Vagina (tissue), 2 donors: ENCODE data around the gene MAN1C1. TPM values are rescaled to one million over a fixed set of nuclear protein-coding genes. Genes with fewer than 3 reads are reported as not detected.

Experiments
- DNase-seq, 2 donors: peaks; one replicate each; pipeline ENCODE4 v3.0.0-alpha.2; 2017; ENCODE audit errors: extremely low spot score in 2 of 2
- H3K27ac ChIP-seq: fragments of 200-600 bp; sonication (generic); one replicate; pipeline ENCODE4 v1.5.1; 2019
- H3K27me3 ChIP-seq: fragments of 200-600 bp; sonication (generic); one replicate; pipeline ENCODE4 v1.5.1; 2019
- H3K36me3 ChIP-seq, 2 donors: fragments of 200-600 bp; sonication (generic); one replicate each; pipeline ENCODE4 v1.5.1; 2017 to 2019
- H3K4me1 ChIP-seq: fragments of 200-600 bp; sonication (generic); one replicate; pipeline ENCODE4 v1.5.1; 2019
- H3K4me3 ChIP-seq, 2 donors: fragments of 200-600 bp; sonication (generic); 1 replicate in 1 of 2; 2 replicates in 1 of 2; pipeline ENCODE4 v1.5.1; 2016 to 2019
- H3K9me3 ChIP-seq: fragments of 200-600 bp; sonication (generic); one replicate; pipeline ENCODE4 v1.5.1; 2019
- CTCF ChIP-seq, 3 experiments: fragments of 450-650 bp in 2 of 3; fragments of 200-600 bp in 1 of 3; sonication (generic) in 1 of 3; IDR thresholded peaks; one replicate each; pipeline ENCODE4 v1.5.1; 2017 to 2019; ENCODE audit warnings: antibody characterized with exemption in 3 of 3, mild to moderate bottlenecking in 2 of 3, moderate library complexity in 2 of 3
- POLR2A ChIP-seq, 2 donors: fragments of 450-650 bp; IDR thresholded peaks; one replicate each; pipeline ENCODE4 v1.6.1; 2017; ENCODE audit warnings: antibody characterized with exemption in 2 of 2, mild to moderate bottlenecking in 2 of 2, moderate library complexity in 2 of 2
- POLR2AphosphoS5 ChIP-seq, 2 donors: sonication (generic); formaldehyde crosslinking; IDR thresholded peaks; one replicate each; pipeline ENCODE4 v1.9.0; 2017; ENCODE audit warnings: antibody characterized with exemption in 2 of 2, mild to moderate bottlenecking in 2 of 2, low read depth in 1 of 2; ENCODE audit not compliant: insufficient read depth in 1 of 2
- intact Hi-C: fragments of 100-400 bp; cut with DNase I; formaldehyde crosslinking; loops from one replicate; pipeline ENCODE4 v1.15.1; 2023
- total RNA-seq: library from RNA; depleted of rRNA; stranded (reverse); fragments of >200 nt; gene quantifications from one replicate; pipeline ENCODE4 v1.2.3, GENCODE V29; 2016

MAN1C1 gene
- total RNA-seq, 1 donor from 2014 or later, result 31.4 TPM

GRCh38 chr1:25700626-25701025, 84.0 kb downstream of the MAN1C1 start:
- Histone ChIP-seq H3K27ac (peak overlapping the region; percentile 85), H3K9me3 (no peaks in the 10 kb centered on the region), H3K4me3 (no peak overlapping the region), H3K4me1 (peaks cover 98% of the 10 kb centered on the region), H3K27me3 (no peaks in the 10 kb centered on the region), H3K36me3 (no peaks in the 10 kb centered on the region)
- no peak for DNase-seq
- intact Hi-C loops, result no loop called here
- TF ChIP-seq POLR2A (IDR thresholded peaks at IDR 0.05) (no peak), CTCF (IDR thresholded peaks at IDR 0.05) (no peak), POLR2AphosphoS5 (IDR thresholded peaks at IDR 0.05; ENCODE audit: insufficient read depth in 1 of 2, low read depth in 1 of 2) (no peak)

- DNase-seq, result no peak
- peaks cover 98% of the 10 kb centered on the region for H3K4me1 ChIP-seq
These were observed 84.6 kb downstream of the MAN1C1 start for GRCh38 chr1:25701030-25701785.

GRCh38 chr1:25702101-25702775, 85.6 kb downstream of the MAN1C1 start:
- Histone ChIP-seq H3K4me3 (no peak overlapping the region), H3K27ac (peak overlapping the region; percentile 85), H3K36me3 (no peaks in the 10 kb centered on the region), H3K4me1 (peaks cover 98% of the 10 kb centered on the region), H3K9me3 (no peaks in the 10 kb centered on the region), H3K27me3 (no peaks in the 10 kb centered on the region)
- intact Hi-C loops, result no loop called here
- no peak for DNase-seq
- TF ChIP-seq POLR2AphosphoS5 (IDR thresholded peaks at IDR 0.05; ENCODE audit: insufficient read depth in 1 of 2, low read depth in 1 of 2), result no peak
- TF ChIP-seq POLR2A (IDR thresholded peaks at IDR 0.05), result no peak
- TF ChIP-seq CTCF (IDR thresholded peaks at IDR 0.05), result no peak

More at GRCh38 chr1:25701030-25701785, 84.6 kb downstream of the MAN1C1 start:
- Histone ChIP-seq H3K4me3 (no peak overlapping the region), H3K27ac (peak overlapping the region; percentile 85), H3K27me3 (no peaks in the 10 kb centered on the region), H3K9me3 (no peaks in the 10 kb centered on the region), H3K36me3 (no peaks in the 10 kb centered on the region)
- intact Hi-C loops, result no loop called here
- TF ChIP-seq CTCF (IDR thresholded peaks at IDR 0.05), result no peak

- no peak for DNase-seq
- Histone ChIP-seq H3K36me3 (no peaks in the 10 kb centered on the region), H3K9me3 (no peaks in the 10 kb centered on the region), H3K4me1 (peaks cover 98% of the 10 kb centered on the region), H3K27me3 (no peaks in the 10 kb centered on the region), H3K4me3 (no peak overlapping the region), H3K27ac (peak overlapping the region; percentile 85)
- intact Hi-C loops, result no loop called here
- no peak for TF ChIP-seq CTCF (IDR thresholded peaks at IDR 0.05)
- no peak for TF ChIP-seq POLR2AphosphoS5 (IDR thresholded peaks at IDR 0.05; ENCODE audit: insufficient read depth in 1 of 2, low read depth in 1 of 2)
- no peak for TF ChIP-seq POLR2A (IDR thresholded peaks at IDR 0.05)
These were observed 86.5 kb downstream of the MAN1C1 start for GRCh38 chr1:25703041-25703440.
